Spleen (tissue), 7 donors: ENCODE measurements around the gene DHFR2.

Source experiments
- CTCF ChIP-seq, 11 experiments: fragments of 200-600 bp in 7 of 11; fragments of 450-650 bp in 4 of 11; sonication (generic) in 4 of 11; IDR thresholded peaks in 8 of 11; conservative IDR thresholded peaks in 3 of 11; 1 replicate in 7 of 11; 2 replicates in 4 of 11; pipeline versions ENCODE4 v1.4.0 to v1.8.0; 2016 to 2021; ENCODE audit warnings: antibody characterized with exemption in 11 of 11, inconsistent platforms in 4 of 11, mild to moderate bottlenecking in 1 of 11
- POLR2A ChIP-seq, 3 donors: fragments of 450-650 bp; IDR thresholded peaks; one replicate each; pipeline ENCODE4 v1.5.1; 2017; ENCODE audit warnings: antibody characterized with exemption in 3 of 3, mild to moderate bottlenecking in 1 of 3
- POLR2AphosphoS5 ChIP-seq, 3 donors: sonication (generic); formaldehyde crosslinking; IDR thresholded peaks; one replicate each; pipeline ENCODE4 v1.5.1; 2017; ENCODE audit warnings: antibody characterized with exemption in 3 of 3
- donor health status: DM: no; HTN: no; CAD: no; lungs with moderate emphysema.
- donor health status: DM: no; HTN: no; CAD: no.
- donor health status: DM: no; HTN: no; CAD: no.

GRCh38 chr3:94019659-94020058, 43.1 kb downstream of the DHFR2 start:
- TF ChIP-seq CTCF (IDR thresholded peaks at IDR 0.05 in 8 of 11, conservative IDR thresholded peaks at IDR 0.05 in 3 of 11), result no peak
- no peak for TF ChIP-seq POLR2AphosphoS5 (IDR thresholded peaks at IDR 0.05)
- TF ChIP-seq POLR2A (IDR thresholded peaks at IDR 0.05), result no peak
